NT2/D1 (cell line): Measurements from ENCODE around the gene POR.
A peak's percentile ranks its signal among the peaks of the same experiment; 100 is the strongest.
"Not testable (repeated sequence)": the region's sequence is repeated elsewhere in the genome, so short reads cannot be mapped to it uniquely, and the experiment has no call there.

Experiments
- DNase-seq: peaks from one replicate; pipeline ENCODE4 v3.0.0-alpha.2; 2011; ENCODE audit warnings: low read depth, low spot score
- H3K27me3 ChIP-seq: 2 replicates; pipeline ENCODE4 v1.6.0; 2011; ENCODE audit warnings: mild to moderate bottlenecking; ENCODE audit not compliant: insufficient read length, insufficient read depth
- H3K36me3 ChIP-seq: 2 replicates; pipeline ENCODE4 v1.6.1; 2011; ENCODE audit warnings: mild to moderate bottlenecking, low read length, mixed read lengths; ENCODE audit not compliant: insufficient read depth, insufficient read length
- H3K4me1 ChIP-seq: 2 replicates; pipeline ENCODE4 v1.5.1; 2011; ENCODE audit not compliant: insufficient read depth, insufficient read length
- H3K4me3 ChIP-seq: 2 replicates; pipeline ENCODE4 v1.5.1; 2011; ENCODE audit warnings: low read depth; ENCODE audit not compliant: insufficient read length
- H3K9ac ChIP-seq: 2 replicates; pipeline ENCODE4 v1.6.0; 2011; ENCODE audit warnings: low read depth; ENCODE audit not compliant: insufficient read length
- H3K9me3 ChIP-seq: 2 replicates; pipeline ENCODE4 v1.5.1; 2011; ENCODE audit warnings: mild to moderate bottlenecking, low read length; ENCODE audit not compliant: insufficient read depth
- SUZ12 ChIP-seq: IDR thresholded peaks from 2 replicates; pipeline ENCODE4 v1.6.1; 2011; ENCODE audit not compliant: insufficient read length, insufficient read depth; ENCODE audit errors: extremely low read depth
- YY1 ChIP-seq: IDR thresholded peaks from 2 replicates; pipeline ENCODE4 v1.6.1; 2011; ENCODE audit not compliant: insufficient read length, insufficient read depth
- ZNF274 ChIP-seq: IDR thresholded peaks from 2 replicates; pipeline ENCODE4 v1.6.1; 2011; ENCODE audit warnings: mild to moderate bottlenecking, low read depth, low read length

Gene POR

DNA sequence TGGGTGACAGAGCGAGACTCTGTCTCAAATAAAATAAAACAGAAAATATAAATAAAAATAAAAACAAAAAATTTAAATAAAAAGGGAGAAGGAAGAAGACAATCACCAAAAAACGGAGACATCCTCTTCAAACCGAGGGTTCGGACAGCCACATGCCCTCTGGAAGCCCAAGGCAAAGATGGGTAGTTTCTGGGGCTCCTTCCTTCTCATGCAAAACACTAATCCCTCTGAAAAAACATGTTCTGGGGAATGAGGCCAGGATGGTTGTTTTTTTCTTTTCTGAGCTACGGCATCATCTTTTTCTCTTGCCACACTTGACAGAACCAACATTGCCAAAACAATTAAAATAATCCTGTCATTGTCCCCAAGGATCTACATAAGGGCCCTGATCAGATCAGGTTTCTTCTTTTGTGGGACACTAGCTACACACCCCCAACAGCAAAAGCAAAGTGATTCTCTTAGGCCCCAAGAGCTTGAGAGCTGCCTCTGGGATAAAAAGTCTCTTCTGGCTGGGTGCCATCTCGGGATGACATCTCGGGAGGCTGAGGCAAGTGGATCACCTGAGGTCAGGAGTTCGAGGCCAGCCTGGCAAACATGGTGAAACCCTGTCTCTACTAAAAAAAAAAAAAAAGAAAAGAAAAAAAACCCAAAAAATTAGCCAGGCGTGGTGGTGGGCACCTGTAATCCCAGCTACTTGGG lies 14.2 kb upstream of the POR start:
- no peak for DNase-seq
- no peaks in the 10 kb centered on the region for H3K27me3 ChIP-seq
- H3K9ac ChIP-seq, result no peak overlapping the region
- H3K9me3 ChIP-seq, result no peaks in the 10 kb centered on the region
- no peaks in the 10 kb centered on the region for H3K36me3 ChIP-seq
- TF ChIP-seq YY1 (no peak), SUZ12 (no peak), ZNF274 (no peak)
- H3K4me3 ChIP-seq, result no peak overlapping the region
- H3K4me1 ChIP-seq, result peaks cover under 1% of the 10 kb centered on the region

DNA sequence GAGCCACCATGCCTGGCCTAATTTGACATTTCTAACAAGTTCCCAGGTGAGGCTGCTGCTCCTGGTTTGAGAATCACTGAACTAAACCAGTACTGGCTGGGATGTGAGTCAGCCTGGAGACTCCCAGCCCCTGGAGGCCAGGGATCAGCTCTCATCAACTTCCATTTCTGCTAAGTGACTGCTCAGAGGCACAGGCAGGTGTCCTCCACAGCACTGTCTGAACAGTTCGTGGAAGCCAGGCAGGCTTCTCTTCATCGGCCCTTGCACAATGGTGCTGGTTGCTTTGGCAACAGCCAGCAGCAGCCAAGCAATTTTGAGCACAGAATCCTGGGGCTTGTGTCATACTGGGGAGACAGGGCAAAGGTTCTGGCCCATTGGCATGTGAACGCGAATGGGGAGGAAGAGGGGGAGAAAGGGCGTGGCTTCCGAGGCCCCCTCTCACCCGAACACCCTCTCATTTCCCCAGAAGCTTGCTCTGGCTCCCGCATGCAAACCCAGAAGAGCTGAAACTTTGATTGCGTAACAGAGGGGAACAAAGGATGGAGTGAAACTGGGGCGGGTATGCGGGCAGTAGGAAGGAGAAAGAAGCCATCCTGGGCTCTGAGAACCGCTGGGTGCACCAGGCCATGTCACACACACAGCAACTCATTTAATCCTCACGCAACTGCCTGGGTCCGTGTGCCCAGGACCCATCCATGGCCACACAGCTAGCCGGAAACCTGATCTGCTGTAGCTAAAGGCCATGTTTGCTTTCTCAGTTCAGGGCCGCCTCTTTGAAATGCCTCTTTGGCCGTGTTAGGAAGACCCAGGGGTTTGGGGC lies 9.0 kb upstream of the POR start:
- H3K27me3 ChIP-seq, result no peaks in the 10 kb centered on the region
- H3K4me1 ChIP-seq, result peaks cover 3% of the 10 kb centered on the region
- H3K4me3 ChIP-seq, result no peak overlapping the region
- H3K36me3 ChIP-seq, result no peaks in the 10 kb centered on the region
- DNase-seq, result no peak
- H3K9ac ChIP-seq, result peak overlapping the region; percentile 66
- H3K9me3 ChIP-seq, result no peaks in the 10 kb centered on the region
- TF ChIP-seq YY1 (no peak), SUZ12 (no peak)

DNA sequence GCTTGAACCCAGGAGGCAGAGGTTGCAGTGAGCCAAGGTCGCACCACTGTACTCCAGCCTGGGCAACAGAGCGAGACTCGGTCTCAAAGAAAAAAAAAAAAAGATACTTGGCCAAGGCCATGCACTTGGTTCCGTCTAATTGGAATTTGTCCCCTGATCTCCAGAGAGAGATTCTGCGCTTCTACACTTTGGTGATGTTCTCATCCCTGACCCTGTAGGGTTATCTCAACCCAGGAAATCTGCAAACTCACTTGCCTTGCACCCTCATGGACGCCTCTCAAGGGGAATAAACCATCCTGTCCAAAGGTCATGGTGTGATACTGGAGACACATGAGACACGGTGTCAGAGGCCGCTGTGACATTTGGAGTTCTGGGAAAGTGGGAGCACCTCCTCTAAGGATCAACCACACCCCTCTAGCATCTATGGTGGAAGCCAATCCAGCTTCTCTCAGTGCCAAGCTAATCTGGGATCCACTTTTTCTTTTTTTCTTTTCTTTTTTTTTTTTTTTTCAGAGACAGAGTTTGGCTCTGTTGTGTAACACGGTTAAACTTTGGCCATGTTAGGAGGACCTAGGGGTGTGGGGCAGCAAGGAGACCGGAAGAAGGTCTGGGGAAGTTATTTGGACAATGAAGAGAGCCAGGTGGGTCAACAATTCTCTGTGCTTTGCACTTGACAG lies 7.8 kb upstream of the POR start:
- H3K4me1 ChIP-seq, result peaks cover 3% of the 10 kb centered on the region
- H3K9ac ChIP-seq, result no peak overlapping the region
- TF ChIP-seq YY1, result no peak
- TF ChIP-seq SUZ12, result no peak
- TF ChIP-seq ZNF274, result no peak
- H3K4me3 ChIP-seq, result no peak overlapping the region
- DNase-seq, result no peak
- H3K36me3 ChIP-seq, result no peaks in the 10 kb centered on the region
- H3K27me3 ChIP-seq, result no peaks in the 10 kb centered on the region
- no peaks in the 10 kb centered on the region for H3K9me3 ChIP-seq

DNA sequence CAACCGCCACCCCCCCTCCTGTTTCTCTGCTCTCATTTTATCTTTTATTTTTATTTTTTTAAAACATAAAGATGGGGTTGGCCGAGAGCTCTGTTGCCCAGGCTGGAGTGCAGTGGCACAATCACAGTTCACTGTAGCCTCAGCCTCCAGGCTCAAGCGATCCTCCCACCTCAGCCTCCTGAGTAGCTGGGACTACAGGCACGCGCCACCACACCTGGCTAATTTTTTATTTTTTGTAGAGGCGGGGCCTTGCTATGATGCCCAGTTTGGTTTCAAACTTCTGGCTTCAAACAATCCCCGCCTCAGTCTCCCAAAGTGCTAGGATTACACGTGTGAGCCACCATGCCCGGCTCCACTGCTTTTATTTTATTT lies 7.3 kb upstream of the POR start:
- not testable (repeated sequence) for H3K4me3 ChIP-seq, H3K9me3 ChIP-seq, H3K27me3 ChIP-seq, H3K36me3 ChIP-seq, H3K4me1 ChIP-seq, DNase-seq, H3K9ac ChIP-seq

DNA sequence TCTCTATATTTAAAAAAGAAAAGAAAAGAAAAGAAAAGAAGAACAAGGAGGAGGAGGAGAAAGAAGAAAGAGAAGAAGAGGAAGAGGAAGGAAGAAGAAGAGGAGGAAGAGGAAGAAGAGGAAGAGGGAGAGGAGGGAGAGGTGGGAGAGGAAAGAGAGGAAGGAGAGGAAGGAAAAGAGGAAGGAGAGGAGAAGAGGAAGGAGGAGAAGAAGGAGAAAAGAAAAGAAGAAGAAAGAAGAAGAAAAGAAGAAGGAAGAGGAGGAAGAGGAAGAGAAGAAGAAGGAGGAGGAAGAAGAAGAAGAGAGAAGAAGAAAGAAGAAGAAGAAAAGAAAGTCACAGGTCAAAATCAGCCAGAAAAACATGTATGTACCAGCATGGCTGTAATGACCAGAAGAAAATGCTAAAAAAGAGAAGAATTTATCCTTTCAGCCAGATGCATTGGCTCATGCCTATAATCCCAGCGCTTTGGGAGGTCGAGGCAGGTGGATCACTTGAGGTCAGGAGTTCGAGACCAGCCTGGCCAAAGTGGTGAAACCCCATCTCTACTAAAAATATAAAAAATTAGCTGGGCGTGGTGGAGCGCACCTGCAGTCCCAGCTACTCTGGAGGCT lies 5.3 kb upstream of the POR start:
- Histone ChIP-seq H3K9me3 (no peaks in the 10 kb centered on the region), H3K9ac (no peak overlapping the region), H3K27me3 (no peaks in the 10 kb centered on the region), H3K4me1 (peaks cover 3% of the 10 kb centered on the region), H3K4me3 (no peak overlapping the region), H3K36me3 (no peaks in the 10 kb centered on the region)
- TF ChIP-seq SUZ12 (no peak), ZNF274 (no peak), YY1 (no peak)
- DNase-seq, result no peak

DNA sequence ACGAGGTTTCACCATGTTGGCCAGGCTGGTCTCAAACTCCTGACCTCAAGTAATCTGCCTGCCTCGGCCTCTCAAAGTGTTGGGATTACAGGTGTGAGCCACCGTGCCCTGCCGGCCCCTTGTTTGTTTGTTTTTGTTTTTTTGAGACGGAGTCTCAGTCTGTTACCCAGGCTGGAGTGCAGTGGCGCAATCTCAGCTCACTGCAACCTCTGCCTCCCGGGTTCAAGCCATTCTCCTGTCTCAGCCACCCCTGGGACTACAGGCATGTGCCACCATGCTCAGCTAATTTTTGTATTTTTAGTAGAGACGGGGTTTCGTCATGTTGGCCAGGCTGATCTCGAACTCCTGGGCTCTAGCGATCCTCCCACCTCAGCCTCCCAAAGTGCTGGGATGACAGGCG lies 3.8 kb upstream of the POR start:
- not testable (repeated sequence) for H3K27me3 ChIP-seq, H3K4me1 ChIP-seq, H3K4me3 ChIP-seq, H3K9me3 ChIP-seq, H3K36me3 ChIP-seq, H3K9ac ChIP-seq, DNase-seq

DNA sequence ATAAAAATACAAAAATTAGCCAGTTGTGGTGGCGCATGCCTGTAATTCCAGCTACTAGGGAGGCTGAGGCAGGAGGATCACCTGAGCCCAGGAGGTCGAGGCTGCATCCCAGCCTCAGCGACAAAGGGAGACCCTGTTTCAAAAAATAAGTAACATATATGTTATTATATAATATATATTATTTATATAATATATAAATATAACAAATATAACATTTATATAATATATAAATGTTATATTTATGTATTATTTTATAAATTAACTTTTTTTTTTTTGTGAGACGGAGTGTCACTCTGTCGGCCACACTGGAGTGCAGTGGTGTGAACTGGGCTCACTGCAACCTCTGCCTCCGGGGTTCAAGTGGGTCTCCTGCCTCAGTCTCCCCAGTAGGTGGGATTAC lies 1.5 kb upstream of the POR start:
- H3K36me3 ChIP-seq, result peaks cover 3% of the 10 kb centered on the region
- TF ChIP-seq SUZ12 (no peak), ZNF274 (no peak), YY1 (no peak)
- H3K4me1 ChIP-seq, result peaks cover under 1% of the 10 kb centered on the region
- DNase-seq, result no peak
- H3K4me3 ChIP-seq, result no peak overlapping the region
- H3K27me3 ChIP-seq, result no peaks in the 10 kb centered on the region
- no peaks in the 10 kb centered on the region for H3K9me3 ChIP-seq
- no peak overlapping the region for H3K9ac ChIP-seq
